ENCODE data around the gene APBB3. TPM values are rescaled to one million over a fixed set of nuclear protein-coding genes. Genes with fewer than 3 reads are reported as not detected.

APBB3 gene
- total RNA-seq: 5.8 and 10.4 TPM in 2 replicates

GRCh38 chr5:140564196-140565023 is at the start of gene APBB3, which contains the start of gene SLC35A4:
Gene APBB3, minus strand, starts transcription at chr5:140564598. Its CDS starts 353 bp downstream, at chr5:140564245.
Gene SLC35A4, plus strand, starts transcription at chr5:140564828. Its CDS starts 2,342 bp downstream, at chr5:140567170.

GRCh38 chr5:140557136-140557805 is 7.1 kb downstream of the APBB3 start, which contains the start of gene SRA1:
Gene SRA1, minus strand, starts transcription at chr5:140557473. Its CDS starts 21 bp downstream, at chr5:140557452.

GRCh38 chr5:140547508-140548299 is 16.7 kb downstream of the APBB3 start, which contains the start of gene EIF4EBP3:
Gene EIF4EBP3, plus strand, starts transcription at chr5:140547662. Its CDS starts 76 bp downstream, at chr5:140547738.

Other genes starting within 250 kb of the APBB3 start
- 115 and 206 TPM in 2 replicates for gene HBEGF, start 218.0 kb downstream of the APBB3 start, total RNA-seq
- 0.07 and 0.34 TPM in 2 replicates for gene SLC4A9, start 204.4 kb downstream of the APBB3 start, total RNA-seq
- 107 and 114 TPM in 2 replicates for gene ANKHD1, start 162.8 kb downstream of the APBB3 start, total RNA-seq
- gene EIF4EBP3, start 16.9 kb downstream of the APBB3 start, total RNA-seq: 3.1 and 3.8 TPM in 2 replicates
- gene SRA1, start 7.1 kb downstream of the APBB3 start, total RNA-seq: 19.9 and 47.5 TPM in 2 replicates
- 16.7 and 53.9 TPM in 2 replicates for gene SLC35A4, start 230 bp upstream of the APBB3 start, total RNA-seq
- gene CD14, start 68.6 kb upstream of the APBB3 start, total RNA-seq: 1.4 and 6.6 TPM in 2 replicates
- 10.6 and 12.5 TPM in 2 replicates for gene TMCO6, start 74.9 kb upstream of the APBB3 start, total RNA-seq
- gene NDUFA2, start 83.0 kb upstream of the APBB3 start, total RNA-seq: 17.5 and 26.7 TPM in 2 replicates
- gene IK, start 83.2 kb upstream of the APBB3 start, total RNA-seq: 70.4 and 100 TPM in 2 replicates
- 30.7 and 33.2 TPM in 2 replicates for gene WDR55, start 100.3 kb upstream of the APBB3 start, total RNA-seq
- gene DND1, start 109.0 kb upstream of the APBB3 start, total RNA-seq: 0.34 and 0.36 TPM in 2 replicates
- gene HARS1, start 126.8 kb upstream of the APBB3 start, total RNA-seq: 45.5 and 62.6 TPM in 2 replicates
- 24.3 and 33.7 TPM in 2 replicates for gene HARS2, start 126.9 kb upstream of the APBB3 start, total RNA-seq
- 66.2 and 67.0 TPM in 2 replicates for gene ZMAT2, start 135.8 kb upstream of the APBB3 start, total RNA-seq
- gene PCDHA1, start 221.5 kb upstream of the APBB3 start, total RNA-seq: under 0.01 TPM in 1 of 2 replicates, not detected in the other
- gene PCDHA2, start 230.3 kb upstream of the APBB3 start, total RNA-seq: under 0.01 TPM in 1 of 2 replicates, not detected in the other
- gene PCDHA3, start 236.5 kb upstream of the APBB3 start, total RNA-seq: 0.57 TPM in 1 of 2 replicates, not detected in the other
- 0.34 and 2.3 TPM in 2 replicates for gene PCDHA4, start 242.5 kb upstream of the APBB3 start, total RNA-seq